HT1080 (cell line): ENCODE results near the gene ESX1. TPM values are rescaled to one million over a fixed set of nuclear protein-coding genes. Genes with fewer than 3 reads are reported as not detected.
A peak's percentile ranks its signal among the peaks of the same experiment; 100 is the strongest.
"Not testable (repeated sequence)": the region's sequence is repeated elsewhere in the genome, so short reads cannot be mapped to it uniquely, and the experiment has no call there.

Source experiments
- DNase-seq: peaks from one replicate; pipeline ENCODE4 v3.0.0-alpha.2; 2015; ENCODE audit warnings: low read depth
- polyA plus RNA-seq, 2 experiments: library from polyadenylated mRNA; depleted of rRNA; stranded (reverse); fragments of >200 nt; gene quantifications; 2 replicates each; pipeline ENCODE4 v1.2.3, GENCODE V29; 2015
- total RNA-seq: library from RNA; depleted of rRNA; stranded (reverse); fragments of >200 nt; shearing (Covaris generic); gene quantifications from 2 replicates; pipeline ENCODE4 v1.2.3, GENCODE V29; 2014; rRNA removed

The ESX1 gene
- 0.11 TPM in 1 of 2 replicates, not detected in the other for total RNA-seq
- polyA plus RNA-seq (2015; cell fraction: cytosol; rRNA removed) = 0.05 TPM in 1 of 2 replicates, not detected in the other
- not detected in 2 replicates for polyA plus RNA-seq (2015; cell fraction: nucleus; rRNA removed)

DNA sequence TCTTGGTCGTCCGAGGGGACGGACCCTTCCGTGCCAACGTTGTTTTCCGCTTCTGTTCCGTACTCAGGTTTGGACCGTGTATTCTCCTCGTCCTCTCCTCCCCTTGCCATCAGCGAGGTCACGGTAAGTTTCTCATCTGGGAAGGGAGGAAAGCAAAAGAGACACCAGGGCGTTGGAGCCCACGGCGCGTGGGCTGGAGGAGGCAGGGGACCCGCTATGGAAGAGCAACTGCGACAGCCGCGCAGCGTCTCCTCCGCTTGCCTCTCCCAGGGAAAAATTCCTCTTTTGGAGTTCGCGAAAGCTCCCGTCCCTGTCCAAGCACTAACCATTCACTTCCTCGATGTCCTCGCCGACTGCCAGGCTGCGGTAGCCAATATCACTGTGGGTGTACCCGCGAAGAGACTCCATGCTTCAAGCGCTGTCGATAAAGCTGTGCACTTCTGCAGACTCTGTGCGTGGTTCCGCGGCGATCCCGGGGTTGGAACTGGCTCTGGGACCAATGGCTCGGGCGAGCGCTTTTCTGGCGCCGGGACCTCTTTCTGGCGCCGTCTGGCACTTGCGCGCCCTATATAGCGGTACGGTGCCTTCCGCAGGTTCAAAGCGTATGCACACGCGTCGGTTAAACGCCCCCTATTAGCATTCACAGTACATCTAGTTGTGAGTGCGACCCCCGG, at the start of gene ESX1:
TSS of gene ESX1 (minus strand) at position 492 of the 674 bp plus-strand sequence. CDS start at position 408, 84 bp downstream.
- DNase-seq = no peak

DNA sequence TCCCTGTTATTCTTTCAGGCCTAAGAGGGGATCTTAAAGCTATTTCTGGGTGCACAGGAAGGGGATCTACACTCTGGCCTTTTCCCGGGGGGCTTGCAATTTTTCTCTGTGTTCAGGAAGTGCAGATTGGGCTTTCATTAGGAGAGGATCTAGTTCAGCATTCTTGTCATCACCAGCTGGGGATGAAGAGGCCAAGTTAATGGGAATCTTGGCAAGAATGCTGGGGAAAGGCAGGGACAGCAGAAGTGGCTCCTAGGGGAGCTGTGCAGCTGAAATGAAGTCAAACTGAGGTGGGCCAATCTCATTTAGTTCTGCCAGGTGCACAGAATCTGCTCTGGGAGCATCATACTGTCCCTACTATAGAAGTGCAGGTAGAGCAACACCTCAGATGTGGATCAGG, 40.9 kb upstream of the ESX1 start:
- no peak for DNase-seq

GRCh38 chrX:104288961-104289360, 34.2 kb upstream of the ESX1 start:
- no peak for DNase-seq

DNA sequence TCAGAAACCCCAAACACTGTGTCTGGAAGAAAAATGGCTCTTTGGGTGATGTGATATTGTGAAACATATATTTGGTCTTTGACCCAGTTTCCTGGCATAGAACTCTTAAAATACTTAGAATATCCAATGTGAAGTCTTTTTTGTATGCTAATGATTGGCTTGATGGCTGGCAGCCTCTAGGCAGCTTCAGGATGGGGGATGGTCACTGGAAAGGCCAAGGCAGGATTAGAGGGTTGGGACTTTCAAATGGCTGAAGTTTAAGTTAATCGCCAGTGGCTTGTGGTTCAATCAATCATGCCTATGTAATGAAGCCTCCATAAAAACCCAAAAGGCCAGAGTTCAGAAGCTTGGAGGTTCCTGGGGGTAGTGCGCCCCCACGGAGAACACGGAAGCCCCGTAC, 33.5 kb upstream of the ESX1 start:
- DNase-seq = no peak

GRCh38 chrX:104285201-104285600, 30.5 kb upstream of the ESX1 start:
- DNase-seq = no peak

DNA sequence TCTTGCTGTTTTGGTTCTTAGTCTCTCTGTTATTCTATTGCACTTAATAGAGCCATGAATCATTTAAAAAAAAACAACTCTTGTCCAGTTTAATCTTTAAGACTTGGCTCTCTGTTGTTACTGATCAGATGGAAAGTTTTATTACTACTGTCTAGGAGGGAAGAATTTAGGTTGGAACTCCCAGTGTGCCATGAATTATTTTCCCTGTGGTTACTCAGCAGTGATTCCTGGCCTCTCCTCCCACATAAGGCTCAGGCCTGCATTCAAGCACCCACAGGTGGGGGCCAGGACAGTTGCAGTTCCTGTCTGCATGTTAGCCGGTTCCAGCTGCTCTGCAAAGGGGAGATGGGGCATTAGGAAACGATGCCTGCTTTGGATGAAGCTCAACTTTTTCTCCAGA, 29.8 kb upstream of the ESX1 start:
- peak; percentile 46 for DNase-seq

DNA sequence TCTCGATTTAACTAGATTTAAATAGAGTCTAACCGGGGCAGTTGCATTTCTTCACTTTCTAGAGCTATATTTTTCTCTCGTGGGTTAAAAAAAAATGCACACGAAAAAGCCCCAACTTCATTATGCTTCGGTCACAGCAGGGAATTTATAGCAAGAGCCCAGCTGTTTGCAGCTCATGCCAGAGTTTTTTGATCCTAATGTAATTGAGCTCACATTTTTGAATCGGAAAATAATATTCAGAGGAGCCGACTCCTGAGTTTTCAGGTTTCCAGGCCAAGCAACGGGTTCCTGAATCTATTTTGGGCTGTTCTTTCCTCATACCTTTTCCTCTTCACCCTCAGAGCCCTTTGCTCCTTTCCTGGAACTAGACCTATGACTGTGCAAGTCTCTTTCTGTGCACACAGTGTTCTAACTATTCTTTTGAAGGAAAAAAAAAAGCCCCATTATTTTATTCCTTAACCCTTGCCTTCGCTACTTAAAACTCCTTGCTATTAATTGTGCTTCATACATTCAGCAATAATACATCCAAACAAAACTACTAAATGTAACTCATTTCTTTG, 27.5 kb upstream of the ESX1 start:
- DNase-seq = no peak

- DNase-seq = no peak
Measured at GRCh38 chrX:104281564-104281963, 26.8 kb upstream of the ESX1 start.

DNA sequence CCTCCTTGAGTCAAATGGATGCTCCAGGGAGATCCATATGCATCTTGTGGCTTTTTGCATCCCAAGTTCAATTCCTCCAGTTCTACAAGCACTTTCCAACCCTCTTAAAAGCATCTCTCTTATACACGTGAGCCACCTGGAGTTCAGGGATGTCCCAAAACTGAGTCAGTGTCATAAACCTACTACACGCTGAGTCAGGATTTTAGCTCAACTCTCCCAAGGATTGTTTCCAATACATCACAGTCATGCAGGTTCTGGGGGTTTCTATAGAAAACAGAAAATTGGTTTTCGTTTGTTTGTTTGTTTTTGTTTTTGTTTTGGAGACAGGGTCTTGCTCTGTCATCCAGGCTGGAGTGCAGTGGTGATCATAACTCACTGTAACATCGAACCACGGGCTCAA, 25.9 kb upstream of the ESX1 start:
- DNase-seq = no peak

GRCh38 chrX:104270916-104271512, 16.3 kb upstream of the ESX1 start:
- peak; percentile 47 for DNase-seq

- no peak for DNase-seq
Measured at GRCh38 chrX:104270212-104270611, 15.5 kb upstream of the ESX1 start.

- DNase-seq = no peak
Measured at GRCh38 chrX:104255465-104255864, 732 bp upstream of the ESX1 start.

- DNase-seq = no peak
Measured at GRCh38 chrX:104253567-104254441, 929 bp downstream of the ESX1 start.

DNA sequence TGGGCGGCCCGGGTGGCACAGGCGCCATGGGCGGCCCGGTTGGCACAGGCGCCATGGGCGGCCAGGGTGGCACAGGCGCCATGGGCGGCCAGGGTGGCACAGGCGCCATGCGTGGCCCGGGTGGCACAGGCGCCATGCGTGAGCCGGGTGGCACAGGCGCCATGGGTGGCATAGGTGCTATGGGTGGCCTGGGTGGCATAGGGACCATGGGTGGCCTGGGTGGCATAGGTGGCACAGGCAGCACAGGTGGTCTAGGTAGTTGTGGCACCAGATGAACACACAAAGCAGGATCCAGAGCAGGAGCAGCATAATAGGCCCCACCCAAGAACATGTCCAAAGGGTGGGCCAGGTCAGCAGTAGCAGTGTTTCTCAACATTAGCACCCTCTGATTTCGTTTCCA, 4.3 kb downstream of the ESX1 start:
- no peak for DNase-seq

DNA sequence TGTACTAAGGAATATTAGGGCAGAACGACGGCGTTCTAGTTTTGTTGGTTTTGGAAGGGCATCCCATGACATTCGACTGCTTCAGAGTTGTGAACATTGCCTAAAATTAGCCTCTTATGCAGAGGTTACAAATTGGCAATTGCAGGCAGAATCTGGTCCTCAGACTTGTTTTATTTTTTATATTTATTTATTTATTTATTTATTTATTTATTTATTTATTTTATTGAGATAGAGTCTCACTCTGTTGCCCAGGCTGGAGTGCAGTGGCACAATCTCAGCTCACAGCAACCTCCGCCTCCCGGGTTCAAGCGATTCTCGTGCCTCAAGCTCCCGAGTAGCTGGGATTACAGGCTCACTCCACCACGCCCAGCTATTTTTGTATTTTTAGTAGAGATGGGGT, 24.7 kb downstream of the ESX1 start:
- DNase-seq = not testable (repeated sequence)

DNA sequence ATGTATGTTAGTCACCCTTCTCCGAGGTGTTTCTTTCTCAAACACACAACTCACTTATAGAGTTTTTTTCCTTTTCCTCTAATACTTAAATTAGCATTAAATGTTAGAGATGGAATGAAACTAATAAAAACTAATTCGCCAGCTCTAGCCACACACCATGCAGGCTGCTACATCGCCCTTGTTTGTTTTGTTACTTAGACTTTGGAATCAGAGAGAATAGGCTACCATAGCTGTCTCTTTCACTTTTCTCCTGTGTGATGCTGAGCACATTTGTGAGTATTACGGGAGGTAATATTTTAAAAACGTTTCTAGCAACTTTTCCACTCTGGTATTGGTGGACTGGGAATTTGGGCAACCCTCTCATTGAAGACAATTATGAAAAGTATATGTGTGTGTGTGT, 43.5 kb downstream of the ESX1 start:
- DNase-seq = no peak

GRCh38 chrX:104205548-104205947, 49.2 kb downstream of the ESX1 start:
- DNase-seq = no peak
